Measurements from ENCODE around the gene ACTR3C.
"Not testable (repeated sequence)": the region's sequence is repeated elsewhere in the genome, so short reads cannot be mapped to it uniquely, and the experiment has no call there.

DNA sequence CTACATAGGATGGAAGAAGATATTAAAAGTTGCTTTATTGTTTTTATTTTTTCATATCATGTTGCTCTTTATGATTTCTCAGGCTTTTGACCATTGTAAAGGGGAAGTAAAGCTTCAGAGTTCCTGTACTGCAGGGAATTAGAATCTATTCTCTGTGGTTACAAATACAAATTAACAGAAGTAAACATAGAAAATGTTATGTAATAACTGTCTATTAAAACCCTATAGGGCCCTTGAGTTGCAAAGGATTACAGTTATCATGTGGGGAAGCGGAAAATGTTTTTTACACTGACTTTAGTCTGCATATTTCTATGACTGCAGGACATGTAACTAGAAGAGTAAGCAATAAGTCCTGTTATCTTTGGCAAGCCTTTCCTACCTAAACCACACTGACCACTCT is 116.5 kb downstream of the ACTR3C start:
- TF ChIP-seq, protein P1, sequence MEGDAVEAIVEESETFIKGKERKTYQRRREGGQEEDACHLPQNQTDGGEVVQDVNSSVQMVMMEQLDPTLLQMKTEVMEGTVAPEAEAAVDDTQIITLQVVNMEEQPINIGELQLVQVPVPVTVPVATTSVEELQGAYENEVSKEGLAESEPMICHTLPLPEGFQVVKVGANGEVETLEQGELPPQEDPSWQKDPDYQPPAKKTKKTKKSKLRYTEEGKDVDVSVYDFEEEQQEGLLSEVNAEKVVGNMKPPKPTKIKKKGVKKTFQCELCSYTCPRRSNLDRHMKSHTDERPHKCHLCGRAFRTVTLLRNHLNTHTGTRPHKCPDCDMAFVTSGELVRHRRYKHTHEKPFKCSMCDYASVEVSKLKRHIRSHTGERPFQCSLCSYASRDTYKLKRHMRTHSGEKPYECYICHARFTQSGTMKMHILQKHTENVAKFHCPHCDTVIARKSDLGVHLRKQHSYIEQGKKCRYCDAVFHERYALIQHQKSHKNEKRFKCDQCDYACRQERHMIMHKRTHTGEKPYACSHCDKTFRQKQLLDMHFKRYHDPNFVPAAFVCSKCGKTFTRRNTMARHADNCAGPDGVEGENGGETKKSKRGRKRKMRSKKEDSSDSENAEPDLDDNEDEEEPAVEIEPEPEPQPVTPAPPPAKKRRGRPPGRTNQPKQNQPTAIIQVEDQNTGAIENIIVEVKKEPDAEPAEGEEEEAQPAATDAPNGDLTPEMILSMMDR (conservative IDR thresholded peaks at IDR 0.05 in 1 of 2, IDR thresholded peaks at IDR 0.05 in 1 of 2; ENCODE audit: low read depth in 1 of 2, low read length in 2 of 2): not testable (repeated sequence)
- not testable (repeated sequence) for TF ChIP-seq EZH2 (IDR thresholded peaks at IDR 0.05; ENCODE audit: low read length, missing control alignments)

Measured in fibroblast of lung (primary cell).